ENCODE measurements around the gene GIMAP8. TPM values are rescaled to one million over a fixed set of nuclear protein-coding genes. Genes with fewer than 3 reads are reported as not detected.

GIMAP8 gene
- total and polyA plus RNA-seq, 2 experiments from 2014 or later, result 0.06 TPM; not detected in 1

DNA sequence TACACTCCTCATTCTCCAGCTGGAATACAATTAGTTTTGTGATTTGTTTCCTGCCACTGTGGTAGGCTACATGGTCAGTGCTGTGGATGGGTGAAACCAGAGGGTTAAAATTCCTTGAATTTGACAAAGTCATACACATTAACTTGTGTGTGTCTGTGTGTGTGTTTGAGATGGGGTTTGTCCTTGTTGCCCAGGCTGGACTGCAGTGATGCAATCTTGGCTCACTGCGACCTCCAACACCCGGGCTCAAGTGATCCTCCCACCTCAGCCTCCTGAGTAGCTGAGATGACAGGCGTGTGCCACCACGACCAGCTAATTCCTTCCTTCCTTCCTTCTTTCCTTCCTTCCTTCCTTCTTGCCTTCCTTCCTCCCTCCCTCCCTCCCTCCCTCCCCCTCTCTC, 24.8 kb upstream of the GIMAP8 start:
- no peaks in the 10 kb centered on the region for H3K36me3 ChIP-seq (ENCODE audit: insufficient read depth)
- Mint-ChIP-seq H3K27ac (no peak overlapping the region), H3K36me3 (ENCODE audit: low read depth) (no peaks in the 10 kb centered on the region), H3K4me3 (no peak overlapping the region), H3K27me3 (ENCODE audit: insufficient read depth, low read depth, poor library complexity) (peaks cover 22% of the 10 kb centered on the region), H3K4me1 (peaks cover 40% of the 10 kb centered on the region), H3K9me3 (no peaks in the 10 kb centered on the region; the same call in 2 of the 3 replicates)
- ATAC-seq, result no peak
- TF ChIP-seq, protein P1, sequence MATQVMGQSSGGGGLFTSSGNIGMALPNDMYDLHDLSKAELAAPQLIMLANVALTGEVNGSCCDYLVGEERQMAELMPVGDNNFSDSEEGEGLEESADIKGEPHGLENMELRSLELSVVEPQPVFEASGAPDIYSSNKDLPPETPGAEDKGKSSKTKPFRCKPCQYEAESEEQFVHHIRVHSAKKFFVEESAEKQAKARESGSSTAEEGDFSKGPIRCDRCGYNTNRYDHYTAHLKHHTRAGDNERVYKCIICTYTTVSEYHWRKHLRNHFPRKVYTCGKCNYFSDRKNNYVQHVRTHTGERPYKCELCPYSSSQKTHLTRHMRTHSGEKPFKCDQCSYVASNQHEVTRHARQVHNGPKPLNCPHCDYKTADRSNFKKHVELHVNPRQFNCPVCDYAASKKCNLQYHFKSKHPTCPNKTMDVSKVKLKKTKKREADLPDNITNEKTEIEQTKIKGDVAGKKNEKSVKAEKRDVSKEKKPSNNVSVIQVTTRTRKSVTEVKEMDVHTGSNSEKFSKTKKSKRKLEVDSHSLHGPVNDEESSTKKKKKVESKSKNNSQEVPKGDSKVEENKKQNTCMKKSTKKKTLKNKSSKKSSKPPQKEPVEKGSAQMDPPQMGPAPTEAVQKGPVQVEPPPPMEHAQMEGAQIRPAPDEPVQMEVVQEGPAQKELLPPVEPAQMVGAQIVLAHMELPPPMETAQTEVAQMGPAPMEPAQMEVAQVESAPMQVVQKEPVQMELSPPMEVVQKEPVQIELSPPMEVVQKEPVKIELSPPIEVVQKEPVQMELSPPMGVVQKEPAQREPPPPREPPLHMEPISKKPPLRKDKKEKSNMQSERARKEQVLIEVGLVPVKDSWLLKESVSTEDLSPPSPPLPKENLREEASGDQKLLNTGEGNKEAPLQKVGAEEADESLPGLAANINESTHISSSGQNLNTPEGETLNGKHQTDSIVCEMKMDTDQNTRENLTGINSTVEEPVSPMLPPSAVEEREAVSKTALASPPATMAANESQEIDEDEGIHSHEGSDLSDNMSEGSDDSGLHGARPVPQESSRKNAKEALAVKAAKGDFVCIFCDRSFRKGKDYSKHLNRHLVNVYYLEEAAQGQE (IDR thresholded peaks at IDR 0.05; ENCODE audit: unreplicated experiment), result no peak
- TF ChIP-seq EZH2 (IDR thresholded peaks at IDR 0.05; ENCODE audit: low read depth, unreplicated experiment), result no peak
- TF ChIP-seq ZNF114 (CRISPR knock-in tag; IDR thresholded peaks at IDR 0.05), result no peak
- TF ChIP-seq POLR2AphosphoS5 (IDR thresholded peaks at IDR 0.05; ENCODE audit: low read depth), result no peak
- TF ChIP-seq, protein P2, sequence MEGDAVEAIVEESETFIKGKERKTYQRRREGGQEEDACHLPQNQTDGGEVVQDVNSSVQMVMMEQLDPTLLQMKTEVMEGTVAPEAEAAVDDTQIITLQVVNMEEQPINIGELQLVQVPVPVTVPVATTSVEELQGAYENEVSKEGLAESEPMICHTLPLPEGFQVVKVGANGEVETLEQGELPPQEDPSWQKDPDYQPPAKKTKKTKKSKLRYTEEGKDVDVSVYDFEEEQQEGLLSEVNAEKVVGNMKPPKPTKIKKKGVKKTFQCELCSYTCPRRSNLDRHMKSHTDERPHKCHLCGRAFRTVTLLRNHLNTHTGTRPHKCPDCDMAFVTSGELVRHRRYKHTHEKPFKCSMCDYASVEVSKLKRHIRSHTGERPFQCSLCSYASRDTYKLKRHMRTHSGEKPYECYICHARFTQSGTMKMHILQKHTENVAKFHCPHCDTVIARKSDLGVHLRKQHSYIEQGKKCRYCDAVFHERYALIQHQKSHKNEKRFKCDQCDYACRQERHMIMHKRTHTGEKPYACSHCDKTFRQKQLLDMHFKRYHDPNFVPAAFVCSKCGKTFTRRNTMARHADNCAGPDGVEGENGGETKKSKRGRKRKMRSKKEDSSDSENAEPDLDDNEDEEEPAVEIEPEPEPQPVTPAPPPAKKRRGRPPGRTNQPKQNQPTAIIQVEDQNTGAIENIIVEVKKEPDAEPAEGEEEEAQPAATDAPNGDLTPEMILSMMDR (conservative IDR thresholded peaks at IDR 0.05; ENCODE audit: low read depth in 2 of 2), result no peak
- no peak for TF ChIP-seq JUNB (IDR thresholded peaks at IDR 0.05; ENCODE audit: unreplicated experiment)
- TF ChIP-seq ZNF331 (CRISPR knock-in tag; IDR thresholded peaks at IDR 0.05; ENCODE audit: low read depth), result no peak
- TF ChIP-seq ETS1 (IDR thresholded peaks at IDR 0.05), result no peak
- TF ChIP-seq, protein P3, sequence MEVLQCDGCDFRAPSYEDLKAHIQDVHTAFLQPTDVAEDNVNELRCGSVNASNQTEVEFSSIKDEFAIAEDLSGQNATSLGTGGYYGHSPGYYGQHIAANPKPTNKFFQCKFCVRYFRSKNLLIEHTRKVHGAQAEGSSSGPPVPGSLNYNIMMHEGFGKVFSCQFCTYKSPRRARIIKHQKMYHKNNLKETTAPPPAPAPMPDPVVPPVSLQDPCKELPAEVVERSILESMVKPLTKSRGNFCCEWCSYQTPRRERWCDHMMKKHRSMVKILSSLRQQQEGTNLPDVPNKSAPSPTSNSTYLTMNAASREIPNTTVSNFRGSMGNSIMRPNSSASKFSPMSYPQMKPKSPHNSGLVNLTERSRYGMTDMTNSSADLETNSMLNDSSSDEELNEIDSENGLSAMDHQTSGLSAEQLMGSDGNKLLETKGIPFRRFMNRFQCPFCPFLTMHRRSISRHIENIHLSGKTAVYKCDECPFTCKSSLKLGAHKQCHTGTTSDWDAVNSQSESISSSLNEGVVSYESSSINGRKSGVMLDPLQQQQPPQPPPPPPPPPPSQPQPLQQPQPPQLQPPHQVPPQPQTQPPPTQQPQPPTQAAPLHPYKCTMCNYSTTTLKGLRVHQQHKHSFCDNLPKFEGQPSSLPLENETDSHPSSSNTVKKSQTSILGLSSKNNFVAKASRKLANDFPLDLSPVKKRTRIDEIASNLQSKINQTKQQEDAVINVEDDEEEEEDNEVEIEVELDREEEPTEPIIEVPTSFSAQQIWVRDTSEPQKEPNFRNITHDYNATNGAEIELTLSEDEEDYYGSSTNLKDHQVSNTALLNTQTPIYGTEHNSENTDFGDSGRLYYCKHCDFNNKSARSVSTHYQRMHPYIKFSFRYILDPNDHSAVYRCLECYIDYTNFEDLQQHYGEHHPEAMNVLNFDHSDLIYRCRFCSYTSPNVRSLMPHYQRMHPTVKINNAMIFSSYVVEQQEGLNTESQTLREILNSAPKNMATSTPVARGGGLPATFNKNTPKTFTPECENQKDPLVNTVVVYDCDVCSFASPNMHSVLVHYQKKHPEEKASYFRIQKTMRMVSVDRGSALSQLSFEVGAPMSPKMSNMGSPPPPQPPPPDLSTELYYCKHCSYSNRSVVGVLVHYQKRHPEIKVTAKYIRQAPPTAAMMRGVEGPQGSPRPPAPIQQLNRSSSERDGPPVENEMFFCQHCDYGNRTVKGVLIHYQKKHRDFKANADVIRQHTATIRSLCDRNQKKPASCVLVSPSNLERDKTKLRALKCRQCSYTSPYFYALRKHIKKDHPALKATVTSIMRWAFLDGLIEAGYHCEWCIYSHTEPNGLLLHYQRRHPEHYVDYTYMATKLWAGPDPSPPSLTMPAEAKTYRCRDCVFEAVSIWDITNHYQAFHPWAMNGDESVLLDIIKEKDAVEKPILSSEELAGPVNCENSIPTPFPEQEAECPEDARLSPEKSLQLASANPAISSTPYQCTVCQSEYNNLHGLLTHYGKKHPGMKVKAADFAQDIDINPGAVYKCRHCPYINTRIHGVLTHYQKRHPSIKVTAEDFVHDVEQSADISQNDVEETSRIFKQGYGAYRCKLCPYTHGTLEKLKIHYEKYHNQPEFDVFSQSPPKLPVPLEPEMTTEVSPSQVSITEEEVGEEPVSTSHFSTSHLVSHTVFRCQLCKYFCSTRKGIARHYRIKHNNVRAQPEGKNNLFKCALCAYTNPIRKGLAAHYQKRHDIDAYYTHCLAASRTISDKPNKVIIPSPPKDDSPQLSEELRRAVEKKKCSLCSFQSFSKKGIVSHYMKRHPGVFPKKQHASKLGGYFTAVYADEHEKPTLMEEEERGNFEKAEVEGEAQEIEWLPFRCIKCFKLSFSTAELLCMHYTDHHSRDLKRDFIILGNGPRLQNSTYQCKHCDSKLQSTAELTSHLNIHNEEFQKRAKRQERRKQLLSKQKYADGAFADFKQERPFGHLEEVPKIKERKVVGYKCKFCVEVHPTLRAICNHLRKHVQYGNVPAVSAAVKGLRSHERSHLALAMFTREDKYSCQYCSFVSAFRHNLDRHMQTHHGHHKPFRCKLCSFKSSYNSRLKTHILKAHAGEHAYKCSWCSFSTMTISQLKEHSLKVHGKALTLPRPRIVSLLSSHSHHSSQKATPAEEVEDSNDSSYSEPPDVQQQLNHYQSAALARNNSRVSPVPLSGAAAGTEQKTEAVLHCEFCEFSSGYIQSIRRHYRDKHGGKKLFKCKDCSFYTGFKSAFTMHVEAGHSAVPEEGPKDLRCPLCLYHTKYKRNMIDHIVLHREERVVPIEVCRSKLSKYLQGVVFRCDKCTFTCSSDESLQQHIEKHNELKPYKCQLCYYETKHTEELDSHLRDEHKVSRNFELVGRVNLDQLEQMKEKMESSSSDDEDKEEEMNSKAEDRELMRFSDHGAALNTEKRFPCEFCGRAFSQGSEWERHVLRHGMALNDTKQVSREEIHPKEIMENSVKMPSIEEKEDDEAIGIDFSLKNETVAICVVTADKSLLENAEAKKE (CRISPR knock-in tag; IDR thresholded peaks at IDR 0.05), result no peak
- TF ChIP-seq NANOG (IDR thresholded peaks at IDR 0.05; ENCODE audit: borderline replicate concordance), result no peak
- no peak for TF ChIP-seq STAT1 (IDR thresholded peaks at IDR 0.05; ENCODE audit: unreplicated experiment)
- TF ChIP-seq EZH2phosphoT487 (IDR thresholded peaks at IDR 0.05; ENCODE audit: unreplicated experiment), result no peak
- TF ChIP-seq CREB1 (CRISPR knock-in tag; IDR thresholded peaks at IDR 0.05; ENCODE audit: low read depth), result no peak
- H3K79me2 ChIP-seq (replicated peaks; ENCODE audit: insufficient read depth), result no peaks in the 10 kb centered on the region
- no peak overlapping the region for H3K4me2 ChIP-seq
- peaks cover 22% of the 10 kb centered on the region for H3K4me1 ChIP-seq (ENCODE audit: insufficient read depth)
- no peak overlapping the region for H2AFZ ChIP-seq
- H3K27me3 ChIP-seq (ENCODE audit: insufficient read depth), result no peaks in the 10 kb centered on the region
- 0 out of 2 replicates have a peak, but pooled peaks cover 8% of the 10 kb centered on the region for H3K9me2 ChIP-seq (ENCODE audit: insufficient read depth)
- no peaks in the 10 kb centered on the region for H4K20me1 ChIP-seq (replicated peaks; ENCODE audit: insufficient read depth)
- DNase-seq (ENCODE audit: low spot score), result no peak
- H3F3A ChIP-seq (replicated peaks; ENCODE audit: low read depth), result 0 out of 2 replicates have a peak, but pooled peaks cover 4% of the 10 kb centered on the region
- no peak overlapping the region for H3K27ac ChIP-seq (ENCODE audit: low read depth)
- no peak overlapping the region for H3K4me3 ChIP-seq

All from GM23338 (cell line).